Inflammatory macrophage treated with lipopolysaccharide for 1 hour (primary cell): Measurements from ENCODE around the gene SLC26A9.
"Not testable (repeated sequence)": the region's sequence is repeated elsewhere in the genome, so short reads cannot be mapped to it uniquely, and the experiment has no call there.

ENCODE experiments used
- DNase-seq, 2 donors: peaks; one replicate each; pipeline ENCODE4 v3.0.0-alpha.2; 2020 to 2022

SLC26A9 gene

DNA sequence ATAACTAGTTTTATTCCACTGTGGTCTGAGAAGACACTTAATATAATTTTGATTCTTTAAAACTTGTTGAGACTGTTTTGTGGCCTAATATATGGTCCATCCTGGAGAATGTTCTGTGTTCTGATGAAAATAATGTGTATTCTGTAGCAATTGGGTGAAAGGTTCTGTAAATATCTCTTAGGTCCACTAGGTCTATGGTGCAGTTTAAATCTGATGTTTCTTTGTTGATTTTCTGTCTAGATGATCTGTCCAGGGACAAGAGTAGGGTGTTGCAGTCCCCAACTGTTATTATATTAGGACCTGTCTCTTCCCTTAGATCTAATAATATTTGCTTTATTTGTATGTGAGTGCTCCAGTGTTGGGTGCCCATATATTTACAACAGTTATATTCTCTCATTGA is 59.5 kb downstream of the SLC26A9 start:
- DNase-seq = no peak

DNA sequence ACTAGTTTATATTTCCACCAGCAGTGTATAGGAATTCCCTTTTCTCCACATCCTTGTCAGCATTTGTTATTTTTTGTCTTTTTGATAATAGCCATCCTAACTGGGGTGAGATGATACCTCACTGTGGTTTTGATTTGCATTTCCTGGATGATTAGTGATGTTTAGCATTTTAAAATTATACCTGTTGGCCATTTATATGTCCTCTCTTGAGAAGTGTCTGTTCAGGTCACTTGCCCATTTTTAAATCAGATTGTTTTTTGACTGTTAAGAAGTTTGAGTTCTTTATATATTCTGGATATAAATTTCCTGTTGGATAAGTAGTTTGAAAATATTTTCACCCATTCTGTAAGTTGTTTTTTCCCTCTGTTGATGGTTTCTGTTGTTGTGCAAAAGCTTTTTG is 62.3 kb downstream of the SLC26A9 start:
- no peak for DNase-seq

DNA sequence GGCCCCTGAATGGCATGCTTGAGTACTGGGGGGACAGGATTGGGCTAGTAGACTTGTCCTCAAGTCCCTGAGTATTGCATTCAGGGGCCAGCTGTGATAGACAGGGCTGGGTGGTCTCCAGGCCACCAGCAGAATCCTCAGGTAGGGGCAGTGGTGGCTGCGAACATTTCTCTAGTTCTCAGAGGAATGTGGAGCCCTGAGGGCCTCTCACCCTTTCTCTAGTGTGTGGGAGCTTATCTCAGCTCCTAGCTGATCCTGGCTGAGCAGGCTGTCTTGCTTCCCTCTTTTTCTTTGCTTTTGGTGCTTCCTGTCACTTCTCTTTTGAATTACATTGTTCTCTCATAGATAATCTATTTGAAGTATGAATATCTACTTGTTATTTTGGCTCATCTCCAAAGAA is 63.3 kb downstream of the SLC26A9 start:
- DNase-seq = no peak

DNA sequence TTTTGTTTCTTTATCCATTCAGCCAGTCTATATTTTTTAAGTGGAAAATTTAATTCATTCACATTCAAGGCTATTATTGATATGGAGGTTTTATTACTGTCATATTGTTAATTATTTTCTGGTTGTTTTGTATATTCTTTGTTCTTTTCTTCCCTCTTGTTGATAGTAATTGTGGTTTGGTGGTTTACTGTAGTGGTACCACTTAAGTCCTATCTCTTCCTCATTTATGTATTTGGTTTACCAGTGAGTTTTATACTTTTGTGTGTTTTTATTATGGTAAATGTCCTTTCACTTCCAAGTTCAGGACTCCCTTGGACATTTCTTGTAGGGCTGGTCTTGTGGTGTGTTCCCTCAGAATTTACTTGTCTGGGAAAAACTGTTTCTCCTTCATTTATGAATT is 65.2 kb downstream of the SLC26A9 start:
- DNase-seq = no peak

DNA sequence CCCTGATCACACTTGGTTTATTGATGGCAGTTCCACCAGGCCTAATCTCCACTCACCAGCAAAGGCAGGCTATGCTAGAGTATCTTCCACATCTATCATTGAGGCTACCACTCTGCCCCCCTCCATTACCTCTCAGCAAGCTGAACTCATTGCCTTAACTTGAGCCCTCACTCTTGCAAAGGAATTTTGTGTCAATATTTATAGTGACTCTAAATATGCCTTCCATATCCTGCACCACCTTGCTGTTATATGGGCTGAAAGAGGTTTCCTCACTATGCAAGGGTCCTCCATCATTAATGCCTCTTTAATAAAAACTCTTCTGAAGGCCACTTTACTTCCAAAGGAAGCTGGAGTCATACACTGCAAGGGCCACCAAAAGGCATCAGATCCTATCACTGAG is 70.1 kb downstream of the SLC26A9 start:
- DNase-seq = not testable (repeated sequence)

DNA sequence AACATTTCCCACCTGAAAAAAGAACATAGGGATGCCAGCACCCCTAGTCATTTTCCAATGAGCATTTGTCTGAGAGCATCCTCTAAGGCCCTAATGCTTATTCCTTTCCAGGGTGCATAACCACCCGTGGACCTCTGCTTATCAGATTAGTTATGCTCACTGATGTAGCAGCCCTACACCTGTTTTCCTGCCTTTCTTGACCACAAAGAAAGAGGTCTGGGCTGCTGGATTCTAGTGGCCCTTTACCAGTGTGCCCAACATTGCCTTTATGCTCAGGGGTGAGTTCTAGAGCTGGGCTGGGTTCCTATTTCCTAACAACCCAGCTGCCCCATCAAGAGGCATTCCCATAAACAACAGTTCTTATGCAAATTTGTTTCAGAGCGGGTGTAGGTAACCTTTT is 73.0 kb downstream of the SLC26A9 start:
- no peak for DNase-seq
